Suppressor macrophage (primary cell): ENCODE measurements around the gene MKNK1.

ENCODE experiments used
- DNase-seq, 4 experiments: peaks; one replicate each; pipeline ENCODE4 v3.0.0-alpha.2; 2020 to 2022

The MKNK1 gene

DNA sequence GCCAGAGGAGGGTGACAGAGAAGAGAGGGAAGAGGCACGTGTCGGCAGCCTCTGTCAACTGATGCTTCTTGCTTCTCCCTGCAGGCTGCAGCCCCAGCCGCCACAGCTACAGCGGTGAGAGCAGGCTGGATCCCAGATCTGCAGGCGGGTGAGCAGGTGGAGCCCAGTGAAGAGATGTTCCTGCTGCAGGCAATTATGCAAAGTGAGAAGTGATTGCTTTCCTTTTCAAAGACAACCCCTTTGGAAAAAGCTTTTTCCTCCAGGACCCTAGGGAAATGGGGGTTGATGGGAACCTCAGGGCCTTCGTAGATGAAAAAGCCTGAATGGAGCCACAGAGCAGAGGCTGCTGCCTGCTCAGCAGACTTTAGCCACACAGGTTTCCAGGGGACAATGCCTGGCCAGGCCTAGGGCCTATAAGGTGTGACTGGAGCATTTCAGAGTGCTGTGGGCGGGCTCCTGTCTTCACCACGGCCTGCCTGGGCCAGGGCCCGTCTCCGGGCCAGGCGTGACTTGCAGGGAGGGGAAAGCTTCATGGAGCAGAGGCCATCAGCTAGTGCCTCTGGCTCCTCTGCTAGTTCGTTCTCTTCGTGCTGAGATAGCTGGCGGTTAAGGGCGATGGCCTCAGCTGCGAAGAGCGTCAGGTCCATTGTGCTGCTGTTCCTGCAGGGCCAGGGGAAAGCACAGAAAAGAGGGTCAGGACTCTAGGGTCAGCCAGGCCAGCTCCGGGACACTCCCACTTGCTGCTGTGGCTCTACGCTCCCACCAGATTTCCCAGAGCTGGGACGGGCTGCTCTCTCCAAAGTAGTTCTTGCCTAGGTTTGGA lies 45.7 kb downstream of the MKNK1 start:
- DNase-seq, result no peak

DNA sequence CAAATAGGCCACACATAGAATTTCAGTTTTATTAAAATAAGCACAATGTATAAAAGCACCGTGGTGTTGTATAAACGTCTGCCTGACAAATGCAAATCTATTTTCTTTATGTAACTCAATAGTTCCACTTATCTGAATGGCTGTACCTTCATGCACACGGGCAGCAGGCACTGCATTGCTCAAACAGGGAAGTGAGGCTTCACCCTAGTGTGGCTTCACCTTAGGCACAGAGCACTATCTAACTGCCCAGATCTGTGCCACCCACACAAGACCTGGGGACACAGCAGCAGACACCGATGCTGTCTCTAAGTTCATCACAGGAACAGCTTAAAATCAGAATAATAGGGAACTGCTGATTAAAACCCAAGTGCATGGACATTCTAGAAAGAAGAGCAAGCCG lies 46.7 kb downstream of the MKNK1 start:
- DNase-seq, result peak in 3 of 4 experiments; percentile 34 to 53 (median 47)

GRCh38 chr1:46556822-46557221 lies 47.2 kb downstream of the MKNK1 start:
- peak in 3 of 4 experiments; percentile 34 to 54 (median 50) for DNase-seq

GRCh38 chr1:46555826-46556619 lies 48.0 kb downstream of the MKNK1 start:
- no peak for DNase-seq

GRCh38 chr1:46554597-46555381 lies 49.3 kb downstream of the MKNK1 start:
- no peak for DNase-seq

- no peak for DNase-seq
Observed at GRCh38 chr1:46554236-46554596, 49.9 kb downstream of the MKNK1 start.

- DNase-seq, result no peak
Observed at GRCh38 chr1:46553506-46553905, 50.6 kb downstream of the MKNK1 start.

GRCh38 chr1:46552357-46553237 lies 51.5 kb downstream of the MKNK1 start:
- no peak for DNase-seq

DNA sequence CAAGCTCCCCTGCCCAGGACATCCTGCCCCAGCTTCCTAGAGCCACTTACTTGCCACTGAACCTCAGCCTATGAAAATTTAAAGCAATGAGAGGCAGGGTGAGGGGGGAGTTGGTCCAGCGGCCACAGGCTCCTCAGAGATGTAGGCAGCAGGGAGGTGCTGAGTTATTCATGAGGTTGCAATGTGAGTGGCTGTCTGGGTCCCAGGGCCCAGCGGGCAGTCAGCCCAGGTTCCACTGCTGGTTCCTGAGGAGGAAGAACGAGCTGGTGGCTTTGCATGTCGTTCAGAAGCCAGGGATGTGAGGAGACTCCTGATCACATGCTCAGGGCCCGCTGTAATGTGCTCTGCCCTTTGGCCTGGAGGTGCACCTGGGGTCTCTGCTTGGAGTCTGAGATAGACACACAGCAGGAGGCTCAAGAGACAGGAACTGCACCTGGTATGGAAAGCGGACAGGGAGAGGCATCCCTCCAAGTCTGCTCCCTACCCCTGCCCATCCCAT lies 52.4 kb downstream of the MKNK1 start, which contains the start of gene KNCN:
Gene KNCN (minus strand): TSS at position 51 of the 499 bp plus-strand sequence. CDS start 432 bp downstream, outside the sequence.
- no peak for DNase-seq

GRCh38 chr1:46550751-46551231 lies 53.3 kb downstream of the MKNK1 start:
- no peak for DNase-seq

- no peak for DNase-seq
Observed at GRCh38 chr1:46549697-46550681, 54.1 kb downstream of the MKNK1 start.

GRCh38 chr1:46547481-46548383 lies 56.3 kb downstream of the MKNK1 start:
- DNase-seq, result peak in 3 of 4 experiments; percentile 15 to 62 (median 41)

- DNase-seq, result no peak
Observed at GRCh38 chr1:46546210-46546609, 57.9 kb downstream of the MKNK1 start.

DNA sequence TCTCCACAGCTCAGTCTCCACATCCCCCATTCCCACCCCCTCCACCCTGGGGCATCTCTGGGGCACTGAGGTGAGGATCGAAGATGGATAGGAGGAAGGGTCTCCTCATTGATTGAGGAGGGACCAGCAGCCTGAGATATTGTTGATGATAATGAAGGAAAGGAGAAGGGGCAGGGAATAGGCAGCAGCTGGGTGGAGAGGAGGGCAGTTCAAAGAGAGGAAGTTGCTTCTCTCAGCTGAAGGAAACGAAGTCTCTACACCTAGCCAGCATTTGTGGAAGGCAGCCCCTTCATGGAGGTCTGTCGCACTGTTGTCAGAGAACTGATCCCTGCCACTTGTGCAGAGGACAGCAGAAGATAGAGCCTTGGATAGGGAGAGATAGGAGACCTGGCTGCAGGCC lies 58.3 kb downstream of the MKNK1 start:
- DNase-seq, result peak in 1 of 4 experiments; percentile 29

- no peak for DNase-seq
Observed at GRCh38 chr1:46544561-46545240, 59.4 kb downstream of the MKNK1 start.

DNA sequence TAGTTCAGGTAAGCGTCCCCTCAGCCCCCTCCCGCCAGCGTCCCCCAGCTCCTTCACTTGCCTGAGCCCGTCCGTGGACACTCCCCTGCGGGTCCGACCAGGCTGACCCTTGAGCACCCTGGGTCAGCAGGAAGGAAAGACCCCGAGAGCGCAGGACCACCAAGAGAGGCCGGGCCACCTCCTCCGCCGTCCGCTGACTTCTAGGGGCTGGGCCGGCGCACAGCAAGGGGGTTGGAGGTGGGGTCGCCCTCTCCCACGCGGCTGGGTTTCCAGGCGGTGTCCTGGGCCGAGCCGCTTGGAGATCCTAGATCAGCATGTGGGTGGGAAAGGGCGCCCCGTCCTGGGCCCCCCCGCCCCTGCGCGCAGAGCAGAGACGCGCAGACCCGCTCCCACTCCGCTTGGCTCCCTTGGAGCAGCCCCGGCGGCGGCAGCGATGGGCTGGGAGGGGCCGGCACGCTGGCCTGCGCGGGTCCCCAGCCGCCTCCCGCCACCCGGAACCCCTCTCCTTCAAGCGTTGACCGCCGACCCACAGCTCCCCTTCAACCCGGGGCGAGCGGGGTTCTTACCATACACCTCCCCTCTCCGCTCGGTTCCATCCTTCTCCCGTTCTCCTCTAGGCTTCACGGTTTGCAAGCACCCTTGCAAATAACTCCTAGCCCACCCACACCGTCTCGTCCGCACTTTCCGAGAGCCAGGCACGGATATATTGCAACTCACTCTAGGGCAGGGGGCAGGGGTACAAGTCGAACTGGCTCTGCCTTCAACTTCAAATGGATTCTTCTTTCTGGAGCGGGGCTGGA lies 60.1 kb downstream of the MKNK1 start:
- DNase-seq, result no peak

DNA sequence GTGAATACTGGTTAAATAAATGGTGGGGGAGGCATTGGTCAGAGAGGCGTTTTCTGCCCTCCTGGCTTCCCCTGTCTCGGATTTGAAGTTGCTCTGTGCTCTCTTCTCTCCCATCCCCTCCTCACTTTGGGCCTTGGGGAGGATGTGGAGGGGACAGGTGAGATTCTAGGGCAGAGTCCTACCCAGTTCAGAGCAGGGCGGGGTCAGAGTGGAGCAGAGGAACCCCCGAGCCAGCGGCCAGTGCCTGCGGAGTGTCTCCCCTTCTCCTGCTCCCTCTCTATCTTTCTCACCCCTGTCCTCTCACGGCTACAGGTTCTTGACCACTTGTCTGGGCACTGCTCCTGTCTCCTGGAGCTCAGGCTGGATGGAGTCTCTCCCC lies 60.7 kb downstream of the MKNK1 start:
- DNase-seq, result no peak

DNA sequence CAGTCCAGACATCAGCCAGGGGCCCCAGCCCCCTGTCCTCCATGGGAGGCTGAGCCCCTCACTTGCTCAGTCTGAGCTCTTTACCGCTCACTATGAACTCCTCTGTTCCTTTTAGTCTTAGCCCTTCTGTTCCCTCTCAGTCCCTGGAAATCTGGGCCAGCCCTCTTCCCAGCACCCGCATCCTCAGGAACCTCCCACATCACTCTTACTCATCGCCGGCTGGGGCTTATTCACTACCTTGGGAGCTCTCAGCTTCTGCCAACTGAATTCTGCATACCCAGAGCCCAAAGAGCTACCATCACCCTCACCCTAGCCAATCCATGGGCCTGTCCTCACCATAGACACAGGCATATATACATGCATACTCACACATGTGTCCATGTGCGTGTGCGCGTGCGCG lies 64.1 kb downstream of the MKNK1 start:
- DNase-seq, result peak in 2 of 4 experiments; percentile 37 to 40
